Endothelial cell of umbilical vein (primary cell): ENCODE results near the gene CBX2. TPM values are rescaled to one million over a fixed set of nuclear protein-coding genes. Genes with fewer than 3 reads are reported as not detected.

Experiments
- BruUV-seq: library from RNA; stranded (reverse); fragments of 400-500 nt; replicated peaks from 2 replicates; lab custom pipeline; 2021; lab: Mats Ljungman, UMichigan
- CTCF ChIA-PET: fragments of 300-600, 350-600 bp; sonication (Branson Sonifier 250); formaldehyde crosslinking; loops from one replicate; lab custom pipeline; 2021; ENCODE audit warnings: antibody characterized with exemption, inconsistent platforms; lab: Charles Lee
- POLR2A ChIA-PET: fragments of 300-600, 350-600 bp; sonication (Branson Sonifier 250); formaldehyde crosslinking; loops from one replicate; lab custom pipeline; 2021; ENCODE audit warnings: antibody characterized with exemption, inconsistent platforms; lab: Charles Lee
- DNase-seq: peaks from one replicate; pipeline ENCODE4 v3.0.0-alpha.2; 2011; ENCODE audit warnings: low read depth, low spot score
- FAIRE-seq: peaks from 2 replicates; lab custom pipeline; 2011; peaks lifted over from hg19 to GRCh38; lab: Jason Lieb, UNC
- H2AFZ ChIP-seq: 2 replicates; pipeline ENCODE4 v1.6.0; 2012; ENCODE audit warnings: low read depth, low read length, control low read depth, inconsistent platforms
- H3K27ac ChIP-seq: 2 replicates; pipeline ENCODE4 v1.5.1; 2011; ENCODE audit warnings: low read depth, mild to moderate bottlenecking, control low read depth, low read length, moderate library complexity; ENCODE audit not compliant: insufficient read depth
- H3K27me3 ChIP-seq, 2 experiments: 2 replicates each; pipeline versions ENCODE4 v1.6.0 to v1.6.1; 2011; ENCODE audit warnings: low read length in 2 of 2, mixed read lengths in 1 of 2; ENCODE audit not compliant: control insufficient read depth in 2 of 2, insufficient read depth in 2 of 2
- H3K36me3 ChIP-seq, 2 experiments: 2 replicates in 1 of 2; 3 replicates in 1 of 2; pipeline ENCODE4 v1.5.1; 2011; ENCODE audit warnings: low read length in 2 of 2, mild to moderate bottlenecking in 1 of 2, moderate library complexity in 1 of 2; ENCODE audit not compliant: control insufficient read depth in 2 of 2, insufficient read depth in 2 of 2; ENCODE audit errors: extremely low read depth in 1 of 2
- H3K4me1 ChIP-seq: 3 replicates; pipeline ENCODE4 v1.5.1; 2011; ENCODE audit warnings: mild to moderate bottlenecking, low read length; ENCODE audit not compliant: control insufficient read depth, insufficient read depth; ENCODE audit errors: extremely low read depth
- H3K4me2 ChIP-seq: 2 replicates; pipeline ENCODE4 v1.6.1; 2011; ENCODE audit warnings: low read length, control low read depth, mixed read lengths; ENCODE audit not compliant: insufficient read depth
- H3K4me3 ChIP-seq, 3 experiments: fragments of 200-600 bp in 1 of 3; sonication (generic), shearing (Covaris generic) in 1 of 3; replicated peaks in 1 of 3; 2 replicates each; pipeline ENCODE4 v1.5.1; 2011 to 2016; ENCODE audit warnings: control low read depth in 3 of 3, low read length in 3 of 3, mild to moderate bottlenecking in 2 of 3, inconsistent platforms in 1 of 3, low read depth in 1 of 3, moderate library complexity in 1 of 3; ENCODE audit not compliant: insufficient read depth in 1 of 3
- H3K79me2 ChIP-seq: 2 replicates; pipeline ENCODE4 v1.6.0; 2012; ENCODE audit warnings: low read length, inconsistent platforms; ENCODE audit not compliant: control insufficient read depth, insufficient read depth
- H3K9ac ChIP-seq: replicated peaks from 2 replicates; pipeline ENCODE3; 2011; ENCODE audit warnings: low read length, control low read depth; ENCODE audit not compliant: insufficient read depth; ENCODE audit errors: extremely low read depth
- H3K9me1 ChIP-seq: replicated peaks from 3 replicates; pipeline ENCODE4 v1.6.0; 2011; ENCODE audit warnings: mild to moderate bottlenecking, low read length; ENCODE audit not compliant: control insufficient read depth, insufficient read depth; ENCODE audit errors: extremely low read depth
- H3K9me3 ChIP-seq: replicated peaks from 2 replicates; pipeline ENCODE4 v1.5.1; 2012; ENCODE audit warnings: low read length, inconsistent platforms; ENCODE audit not compliant: control insufficient read depth, insufficient read depth
- H4K20me1 ChIP-seq: replicated peaks from 2 replicates; pipeline ENCODE3; 2011; ENCODE audit warnings: mild to moderate bottlenecking, low read length; ENCODE audit not compliant: control insufficient read depth, insufficient read depth; ENCODE audit errors: extremely low read depth
- CTCF ChIP-seq, 2 donors: IDR thresholded peaks; 1 replicate in 1 of 2; 2 replicates in 1 of 2; pipeline ENCODE4 v1.5.1; 2011; ENCODE audit warnings: low read length in 2 of 2, mild to moderate bottlenecking in 2 of 2, moderate library complexity in 2 of 2, control low read depth in 1 of 2, inconsistent platforms in 1 of 2, low read depth in 1 of 2; ENCODE audit not compliant: insufficient read depth in 1 of 2; ENCODE audit errors: extremely low read depth in 1 of 2
- EZH2 ChIP-seq: IDR thresholded peaks from 2 replicates; pipeline ENCODE4 v1.6.1; 2012; ENCODE audit warnings: borderline replicate concordance, low read depth, mild to moderate bottlenecking, moderate library complexity, low read length, inconsistent platforms; ENCODE audit not compliant: severe bottlenecking
- FOS ChIP-seq: IDR thresholded peaks from 2 replicates; pipeline ENCODE4 v1.6.1; 2011; ENCODE audit warnings: mild to moderate bottlenecking, low read length, moderate library complexity, borderline replicate concordance; ENCODE audit not compliant: insufficient read depth
- GATA2 ChIP-seq: IDR thresholded peaks from 2 replicates; pipeline ENCODE4 v1.7.0; 2011; ENCODE audit warnings: low read depth, mild to moderate bottlenecking, moderate library complexity, mixed read lengths, low read length; ENCODE audit not compliant: insufficient read length, insufficient read depth
- JUN ChIP-seq: IDR thresholded peaks from 2 replicates; pipeline ENCODE4 v1.6.1; 2011; ENCODE audit warnings: borderline replicate concordance, low read depth; ENCODE audit not compliant: insufficient read length, insufficient read depth
- MYC ChIP-seq: IDR thresholded peaks from one replicate; pipeline ENCODE4 v1.6.1; 2011; ENCODE audit warnings: mild to moderate bottlenecking, low read depth, low read length
- POLR2A ChIP-seq: IDR thresholded peaks from 2 replicates; pipeline ENCODE4 v1.6.1; 2012; ENCODE audit warnings: low read depth, mild to moderate bottlenecking, control low read depth, low read length
- POLR2AphosphoS5 ChIP-seq: IDR thresholded peaks from 2 replicates; pipeline ENCODE4 v1.6.1; 2012; ENCODE audit warnings: low read depth, mild to moderate bottlenecking, control low read depth, low read length, moderate library complexity; ENCODE audit not compliant: insufficient read depth
- dilution Hi-C: fragments of 300-500 bp; cut with MboI; formaldehyde crosslinking; loops from one replicate; pipeline ENCODE4 v1.15.0; 2019; ENCODE audit warnings: low sequenced_read_pairs; ENCODE audit not compliant: extremely low pct_ligation_motif_present
- intact Hi-C: fragments of 100-400 bp; cut with micrococcal nuclease; formaldehyde crosslinking; loops from one replicate; pipeline ENCODE4 v1.10.0; 2022
- polyA plus RNA-seq, 4 experiments: library from polyadenylated mRNA; depleted of rRNA in 3 of 4; stranded (reverse) in 3 of 4; unstranded in 1 of 4; fragments of >200 nt; gene quantifications; 2 replicates each; pipeline versions ENCODE4 v1.2.1 to v1.2.3, GENCODE V29; 2011 to 2012; ENCODE audit warnings: missing spikeins in 1 of 4
- total RNA-seq: library from RNA; stranded (reverse); gene quantifications from 2 replicates; pipeline ENCODE4 v1.2.3, GENCODE V29; 2021
- TF ChIP-seq, protein P1 (sequence below): IDR thresholded peaks from 2 replicates; pipeline ENCODE4 v1.6.1; 2011; ENCODE audit not compliant: insufficient read depth, insufficient read length

Gene CBX2
- total and polyA plus RNA-seq, 2 donors (not counting 3 experiments of a cell fraction or from before 2014, with no cell fraction given), result 10.5 to 20.0 TPM

DNA sequence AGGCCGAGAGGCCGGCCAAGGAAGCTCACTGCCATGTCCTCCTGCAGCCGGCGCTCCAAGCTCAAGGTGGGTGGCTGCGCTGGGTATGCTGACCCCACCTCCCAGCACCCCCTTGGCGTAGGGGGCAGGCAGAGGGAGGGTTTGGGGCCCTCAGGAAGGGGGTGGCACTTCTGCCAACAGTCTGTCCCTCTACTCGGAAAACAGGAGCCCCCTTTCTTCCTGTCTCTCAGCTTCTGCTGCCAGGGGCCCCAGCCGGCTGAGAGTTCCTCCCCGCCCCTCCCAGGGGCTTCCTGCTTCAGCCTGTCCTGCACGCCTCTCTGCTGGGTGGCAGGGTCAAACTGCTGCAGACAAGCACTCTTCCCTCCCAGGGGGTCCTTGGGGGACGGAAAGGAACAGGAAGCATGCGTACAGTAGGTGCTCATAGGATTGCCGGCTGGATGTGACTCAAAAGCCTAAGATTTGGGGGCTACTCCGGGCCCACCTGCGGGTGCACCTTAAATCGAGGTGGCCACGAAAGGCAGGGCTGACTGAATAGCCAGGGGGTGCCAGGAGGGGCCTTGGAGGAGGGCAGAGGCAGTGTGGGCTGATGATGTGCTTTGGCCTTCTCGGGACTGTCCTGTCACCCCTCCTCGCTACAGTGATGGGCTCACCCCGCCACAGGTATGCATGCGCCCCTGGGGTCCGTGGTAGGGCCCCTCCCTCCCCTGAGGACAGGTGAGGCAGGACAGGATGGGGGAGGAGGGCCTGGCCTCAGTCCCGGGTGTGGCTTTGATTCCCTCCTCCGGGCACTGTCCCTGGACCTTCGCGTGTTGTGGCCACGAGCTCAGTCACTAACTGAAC lies 4.0 kb downstream of the CBX2 start:
- POLR2A ChIA-PET, result no interaction called here
- H3K79me2 ChIP-seq, result no peaks in the 10 kb centered on the region
- no peak overlapping the region for H3K27ac ChIP-seq
- H3K4me1 ChIP-seq, result peaks cover 9% of the 10 kb centered on the region
- dilution Hi-C loops (no loop called here), intact Hi-C loops (no loop called here)
- no peak overlapping the region for H2AFZ ChIP-seq
- no peaks in the 10 kb centered on the region for H4K20me1 ChIP-seq
- no peak for DNase-seq
- no TSS peak for BruUV-seq
- peaks cover 0 to 3% of the 10 kb centered on the region in 2 experiments for H3K27me3 ChIP-seq
- FAIRE-seq, result no peak
- no peak overlapping the region for H3K4me2 ChIP-seq
- CTCF ChIA-PET, result interaction anchor here (1.0 to 1.5 kb wide), 3 partner anchors 8 to 58 kb away, joined by 3 to 5 read pairs (median 4); partner anchors contain the start of gene CBX4
- no peaks in the 10 kb centered on the region for H3K9me3 ChIP-seq
- no peaks in the 10 kb centered on the region for H3K9me1 ChIP-seq
- TF ChIP-seq MYC, result no peak
- TF ChIP-seq POLR2A, result no peak
- TF ChIP-seq CTCF (IDR thresholded peaks at IDR 0.05; ENCODE audit: extremely low read depth in 1 of 2, insufficient read depth in 1 of 2, low read depth in 1 of 2, low read length in 2 of 2), result no peak
- TF ChIP-seq POLR2AphosphoS5, result no peak
- no peak for TF ChIP-seq EZH2
- no peak for TF ChIP-seq FOS
- TF ChIP-seq, protein P1, sequence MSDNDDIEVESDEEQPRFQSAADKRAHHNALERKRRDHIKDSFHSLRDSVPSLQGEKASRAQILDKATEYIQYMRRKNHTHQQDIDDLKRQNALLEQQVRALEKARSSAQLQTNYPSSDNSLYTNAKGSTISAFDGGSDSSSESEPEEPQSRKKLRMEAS, result no peak
- no peak for TF ChIP-seq GATA2
- no peak for TF ChIP-seq JUN
- no peak overlapping the region for H3K9ac ChIP-seq
- H3K36me3 ChIP-seq, result peaks cover 0 to 9% of the 10 kb centered on the region in 2 experiments
- no peak overlapping the region for H3K4me3 ChIP-seq
